OCI-LY1 (cell line): ENCODE results near the gene MCU.
"Not testable (repeated sequence)": the region's sequence is repeated elsewhere in the genome, so short reads cannot be mapped to it uniquely, and the experiment has no call there.

Experiments
- H2AFZ ChIP-seq: fragments of 200-600 bp; sonication (generic), shearing (Covaris generic); 2 replicates; pipeline ENCODE4 v1.6.0; 2014; ENCODE audit warnings: antibody characterized with exemption, mild to moderate bottlenecking, low read length
- H3F3A ChIP-seq: fragments of 200-600 bp; sonication (generic), shearing (Covaris generic); 2 replicates; pipeline ENCODE4 v1.6.0; 2014; ENCODE audit warnings: mild to moderate bottlenecking, antibody characterized with exemption, low read length, moderate library complexity; ENCODE audit not compliant: insufficient read depth
- H3K27ac ChIP-seq: fragments of 200-600 bp; sonication (generic); 2 replicates; pipeline ENCODE4 v1.5.1; 2014; ENCODE audit warnings: low read length, mixed run types, mild to moderate bottlenecking, low read depth; ENCODE audit not compliant: poor library complexity, severe bottlenecking
- H3K27me3 ChIP-seq: fragments of 200-600 bp; sonication (generic); 2 replicates; pipeline ENCODE4 v1.6.0; 2014; ENCODE audit warnings: antibody characterized with exemption, mild to moderate bottlenecking, low read length, moderate library complexity; ENCODE audit not compliant: insufficient read depth
- H3K36me3 ChIP-seq: fragments of 200-600 bp; sonication (generic); 2 replicates; pipeline ENCODE4 v1.6.1; 2014; ENCODE audit warnings: mild to moderate bottlenecking, antibody characterized with exemption, low read length, moderate library complexity, mixed read lengths; ENCODE audit not compliant: insufficient read depth
- H3K4me1 ChIP-seq: fragments of 200-600 bp; sonication (generic); 2 replicates; pipeline ENCODE4 v1.5.1; 2014; ENCODE audit warnings: mild to moderate bottlenecking, low read length, moderate library complexity; ENCODE audit not compliant: insufficient read depth, severe bottlenecking
- H3K4me2 ChIP-seq: fragments of 200-600 bp; sonication (generic), shearing (Covaris generic); 2 replicates; pipeline ENCODE4 v1.6.1; 2014; ENCODE audit warnings: low read length
- H3K4me3 ChIP-seq: fragments of 200-600 bp; sonication (generic); 2 replicates; pipeline ENCODE4 v1.5.1; 2014; ENCODE audit warnings: low read length, low read depth, mild to moderate bottlenecking, mixed read lengths; ENCODE audit not compliant: poor library complexity, severe bottlenecking
- H3K79me2 ChIP-seq: fragments of 200-600 bp; shearing (Covaris generic); 2 replicates; pipeline ENCODE4 v1.6.1; 2016; ENCODE audit warnings: mixed run types, low read length, mixed read lengths; ENCODE audit not compliant: insufficient read depth
- H3K9ac ChIP-seq: fragments of 200-600 bp; sonication (generic), shearing (Covaris generic); 2 replicates; pipeline ENCODE4 v1.6.1; 2014; ENCODE audit warnings: mild to moderate bottlenecking, low read length, mixed read lengths
- H3K9me2 ChIP-seq: fragments of 200-600 bp; sonication (generic), shearing (Covaris generic); 2 replicates; pipeline ENCODE4 v1.6.1; 2014; ENCODE audit warnings: low read depth, mild to moderate bottlenecking, low read length, mixed read lengths
- H3K9me3 ChIP-seq: fragments of 200-600 bp; shearing (Covaris generic); 2 replicates; pipeline ENCODE4 v1.6.1; 2014; ENCODE audit warnings: low read length, mixed read lengths
- H4K20me1 ChIP-seq: fragments of 200-600 bp; sonication (generic), shearing (Covaris generic); 2 replicates; pipeline ENCODE4 v1.6.0; 2016; ENCODE audit warnings: mild to moderate bottlenecking, low read length; ENCODE audit not compliant: insufficient read depth
- EZH2 ChIP-seq: fragments of 200-600 bp; sonication (generic), shearing (Covaris generic); IDR thresholded peaks from 2 replicates; pipeline ENCODE4 v1.8.0; 2017; ENCODE audit warnings: borderline replicate concordance, mixed run types, mild to moderate bottlenecking, antibody characterized with exemption, low read length, moderate library complexity, mixed read lengths
- TF ChIP-seq, protein P1 (sequence below): fragments of 200-600 bp; sonication (generic), shearing (Covaris generic); IDR thresholded peaks from 2 replicates; pipeline ENCODE4 v1.5.1; 2017; ENCODE audit warnings: mild to moderate bottlenecking, antibody characterized with exemption, low read length, moderate library complexity, mixed read lengths

Gene MCU

GRCh38 chr10:72665925-72666324 is 26.0 kb upstream of the MCU start:
- no peak overlapping the region for H3K27ac ChIP-seq
- TF ChIP-seq, protein P1, sequence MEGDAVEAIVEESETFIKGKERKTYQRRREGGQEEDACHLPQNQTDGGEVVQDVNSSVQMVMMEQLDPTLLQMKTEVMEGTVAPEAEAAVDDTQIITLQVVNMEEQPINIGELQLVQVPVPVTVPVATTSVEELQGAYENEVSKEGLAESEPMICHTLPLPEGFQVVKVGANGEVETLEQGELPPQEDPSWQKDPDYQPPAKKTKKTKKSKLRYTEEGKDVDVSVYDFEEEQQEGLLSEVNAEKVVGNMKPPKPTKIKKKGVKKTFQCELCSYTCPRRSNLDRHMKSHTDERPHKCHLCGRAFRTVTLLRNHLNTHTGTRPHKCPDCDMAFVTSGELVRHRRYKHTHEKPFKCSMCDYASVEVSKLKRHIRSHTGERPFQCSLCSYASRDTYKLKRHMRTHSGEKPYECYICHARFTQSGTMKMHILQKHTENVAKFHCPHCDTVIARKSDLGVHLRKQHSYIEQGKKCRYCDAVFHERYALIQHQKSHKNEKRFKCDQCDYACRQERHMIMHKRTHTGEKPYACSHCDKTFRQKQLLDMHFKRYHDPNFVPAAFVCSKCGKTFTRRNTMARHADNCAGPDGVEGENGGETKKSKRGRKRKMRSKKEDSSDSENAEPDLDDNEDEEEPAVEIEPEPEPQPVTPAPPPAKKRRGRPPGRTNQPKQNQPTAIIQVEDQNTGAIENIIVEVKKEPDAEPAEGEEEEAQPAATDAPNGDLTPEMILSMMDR, result no peak
- no peak for TF ChIP-seq EZH2
- no peaks in the 10 kb centered on the region for H4K20me1 ChIP-seq
- no peaks in the 10 kb centered on the region for H3K79me2 ChIP-seq
- no peak overlapping the region for H3K4me2 ChIP-seq
- no peak overlapping the region for H2AFZ ChIP-seq
- H3K9me3 ChIP-seq, result no peaks in the 10 kb centered on the region
- no peak overlapping the region for H3K9ac ChIP-seq
- no peaks in the 10 kb centered on the region for H3F3A ChIP-seq
- H3K27me3 ChIP-seq, result no peaks in the 10 kb centered on the region
- H3K36me3 ChIP-seq, result no peaks in the 10 kb centered on the region
- H3K4me3 ChIP-seq, result no peak overlapping the region
- no peaks in the 10 kb centered on the region for H3K9me2 ChIP-seq
- no peaks in the 10 kb centered on the region for H3K4me1 ChIP-seq

DNA sequence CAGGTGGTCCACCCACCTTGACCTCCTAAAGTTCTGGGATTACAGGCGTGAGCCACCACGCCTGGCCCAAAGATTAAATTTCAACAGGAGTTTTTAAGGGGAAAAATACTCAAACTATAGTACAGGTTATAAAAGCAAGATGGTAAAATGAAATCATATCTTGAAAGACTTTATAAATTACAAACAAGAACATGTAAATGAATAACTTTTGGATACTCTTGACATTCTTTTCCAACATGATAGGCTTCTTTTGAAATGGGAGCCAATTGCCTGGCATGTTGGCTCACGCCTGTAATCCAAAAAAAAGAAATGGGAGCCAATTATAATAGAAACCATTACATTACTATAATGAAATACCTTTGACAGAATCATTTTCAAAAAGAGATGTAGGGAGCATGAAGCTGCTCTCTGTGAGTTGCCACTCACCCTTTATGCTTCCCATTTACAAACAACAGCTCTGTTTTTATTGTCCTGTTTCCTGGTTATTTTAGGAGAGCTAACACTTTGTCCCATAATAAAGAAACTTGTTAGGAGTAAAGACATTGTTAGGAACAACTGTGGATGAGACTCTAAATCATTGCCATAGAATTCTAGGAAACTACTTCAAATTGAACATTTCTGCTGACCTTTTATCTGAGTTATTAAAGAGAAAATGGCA is 24.6 kb upstream of the MCU start:
- Histone ChIP-seq H3K4me2 (no peak overlapping the region), H3K79me2 (no peaks in the 10 kb centered on the region), H3K9ac (no peak overlapping the region), H3K4me1 (no peaks in the 10 kb centered on the region), H3K9me3 (no peaks in the 10 kb centered on the region), H2AFZ (no peak overlapping the region), H3K27me3 (no peaks in the 10 kb centered on the region), H3K27ac (no peak overlapping the region), H4K20me1 (no peaks in the 10 kb centered on the region), H3K9me2 (no peaks in the 10 kb centered on the region), H3K36me3 (no peaks in the 10 kb centered on the region), H3F3A (no peaks in the 10 kb centered on the region), H3K4me3 (no peak overlapping the region)
- TF ChIP-seq, protein P1, result no peak
- TF ChIP-seq EZH2, result no peak

- Histone ChIP-seq H3K9me3 (no peaks in the 10 kb centered on the region), H3K79me2 (no peaks in the 10 kb centered on the region), H3F3A (no peaks in the 10 kb centered on the region), H3K36me3 (no peaks in the 10 kb centered on the region), H3K4me3 (no peak overlapping the region), H3K27ac (no peak overlapping the region), H2AFZ (no peak overlapping the region), H3K27me3 (no peaks in the 10 kb centered on the region), H3K4me2 (no peak overlapping the region), H3K9ac (no peak overlapping the region), H3K9me2 (no peaks in the 10 kb centered on the region), H4K20me1 (no peaks in the 10 kb centered on the region), H3K4me1 (no peaks in the 10 kb centered on the region)
- no peak for TF ChIP-seq EZH2
- TF ChIP-seq, protein P1, result no peak
These were observed 18.7 kb upstream of the MCU start for GRCh38 chr10:72673280-72673679.

- not testable (repeated sequence) for H3K4me3 ChIP-seq, H3K27me3 ChIP-seq, H3K9me3 ChIP-seq, H3K4me2 ChIP-seq, H3K4me1 ChIP-seq, H3F3A ChIP-seq, H3K9ac ChIP-seq, H3K79me2 ChIP-seq, H2AFZ ChIP-seq, H3K9me2 ChIP-seq, H4K20me1 ChIP-seq, H3K27ac ChIP-seq, H3K36me3 ChIP-seq
These were observed 17.8 kb upstream of the MCU start for GRCh38 chr10:72674174-72674573.
